ENCODE results near the gene FAM98C.

DNA sequence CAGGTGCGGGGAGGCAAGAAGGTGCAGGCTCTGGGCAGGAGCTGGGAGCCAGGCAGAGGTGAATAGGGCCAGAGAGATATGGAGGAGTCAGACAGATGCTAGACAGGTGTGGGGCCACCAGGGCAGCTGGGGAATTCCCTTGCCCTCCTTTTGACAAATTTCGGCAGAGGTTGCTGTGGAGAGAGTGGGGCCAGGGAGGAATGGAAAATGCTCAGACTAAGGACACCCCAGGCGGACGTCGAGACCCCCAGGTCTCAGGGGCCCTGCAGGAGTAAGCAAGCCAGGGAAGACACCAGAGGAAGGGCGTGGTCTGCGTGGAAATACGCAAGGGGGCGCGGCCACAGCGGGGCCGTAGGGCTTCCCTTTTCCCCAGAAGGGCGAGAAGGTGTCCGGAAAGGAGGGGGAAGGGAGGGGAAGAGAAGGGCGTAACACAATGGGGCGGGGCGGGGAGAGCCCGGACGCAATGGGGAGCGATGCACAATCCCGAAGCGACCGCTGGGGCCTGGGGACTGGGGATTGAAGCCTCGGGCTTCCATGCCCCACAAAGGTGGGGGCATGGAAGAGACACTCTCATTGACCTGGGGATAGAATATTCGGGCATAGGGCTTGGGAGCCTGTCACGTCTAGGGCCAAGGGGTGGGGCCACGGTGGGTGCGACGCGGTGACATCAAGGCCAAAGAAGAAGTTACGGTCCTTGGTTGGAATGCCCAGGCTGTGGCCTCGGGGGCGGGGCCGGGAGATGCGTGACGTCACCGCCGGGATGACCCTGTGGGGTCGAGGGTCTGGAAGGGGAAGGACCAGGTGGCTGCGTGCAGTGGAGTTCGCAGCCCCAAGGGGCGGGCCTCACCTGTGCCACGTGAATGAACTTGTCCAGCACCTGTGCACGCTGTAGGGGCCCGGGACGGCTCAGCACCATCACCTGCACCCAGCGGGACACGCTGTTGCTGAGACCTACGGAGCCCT is 14.9 kb downstream of the FAM98C start:
- TF ChIP-seq, protein P1, sequence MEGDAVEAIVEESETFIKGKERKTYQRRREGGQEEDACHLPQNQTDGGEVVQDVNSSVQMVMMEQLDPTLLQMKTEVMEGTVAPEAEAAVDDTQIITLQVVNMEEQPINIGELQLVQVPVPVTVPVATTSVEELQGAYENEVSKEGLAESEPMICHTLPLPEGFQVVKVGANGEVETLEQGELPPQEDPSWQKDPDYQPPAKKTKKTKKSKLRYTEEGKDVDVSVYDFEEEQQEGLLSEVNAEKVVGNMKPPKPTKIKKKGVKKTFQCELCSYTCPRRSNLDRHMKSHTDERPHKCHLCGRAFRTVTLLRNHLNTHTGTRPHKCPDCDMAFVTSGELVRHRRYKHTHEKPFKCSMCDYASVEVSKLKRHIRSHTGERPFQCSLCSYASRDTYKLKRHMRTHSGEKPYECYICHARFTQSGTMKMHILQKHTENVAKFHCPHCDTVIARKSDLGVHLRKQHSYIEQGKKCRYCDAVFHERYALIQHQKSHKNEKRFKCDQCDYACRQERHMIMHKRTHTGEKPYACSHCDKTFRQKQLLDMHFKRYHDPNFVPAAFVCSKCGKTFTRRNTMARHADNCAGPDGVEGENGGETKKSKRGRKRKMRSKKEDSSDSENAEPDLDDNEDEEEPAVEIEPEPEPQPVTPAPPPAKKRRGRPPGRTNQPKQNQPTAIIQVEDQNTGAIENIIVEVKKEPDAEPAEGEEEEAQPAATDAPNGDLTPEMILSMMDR (IDR thresholded peaks at IDR 0.05; ENCODE audit: low read length): no peak
- TF ChIP-seq EZH2 (IDR thresholded peaks at IDR 0.05; ENCODE audit: borderline replicate concordance, low read length): no peak
